HUES6 (cell line): Measurements from ENCODE around the gene METRNL.

ENCODE experiments used
- H3K27ac ChIP-seq: 2 replicates; pipeline ENCODE4 v1.7.0; 2013; ENCODE audit warnings: low read depth, mild to moderate bottlenecking, low read length, inconsistent platforms
- H3K27me3 ChIP-seq: 2 replicates; pipeline ENCODE4 v1.6.1; 2013; ENCODE audit warnings: low read length; ENCODE audit not compliant: control insufficient read depth, insufficient read depth
- H3K36me3 ChIP-seq: 2 replicates; pipeline ENCODE4 v1.6.1; 2013; ENCODE audit warnings: low read length; ENCODE audit not compliant: control insufficient read depth, insufficient read depth
- H3K4me1 ChIP-seq: 2 replicates; pipeline ENCODE4 v1.6.1; 2013; ENCODE audit warnings: low read length; ENCODE audit not compliant: control insufficient read depth, insufficient read depth
- H3K4me3 ChIP-seq: 2 replicates; pipeline ENCODE4 v1.5.1; 2013; ENCODE audit warnings: low read depth, low read length
- H3K9ac ChIP-seq: one replicate; pipeline ENCODE4 v1.6.1; 2013; ENCODE audit warnings: mild to moderate bottlenecking, low read length
- H3K9me3 ChIP-seq: 2 replicates; pipeline ENCODE4 v1.6.1; 2013; ENCODE audit warnings: low read depth, low read length; ENCODE audit not compliant: control insufficient read depth, insufficient read depth

METRNL gene

DNA sequence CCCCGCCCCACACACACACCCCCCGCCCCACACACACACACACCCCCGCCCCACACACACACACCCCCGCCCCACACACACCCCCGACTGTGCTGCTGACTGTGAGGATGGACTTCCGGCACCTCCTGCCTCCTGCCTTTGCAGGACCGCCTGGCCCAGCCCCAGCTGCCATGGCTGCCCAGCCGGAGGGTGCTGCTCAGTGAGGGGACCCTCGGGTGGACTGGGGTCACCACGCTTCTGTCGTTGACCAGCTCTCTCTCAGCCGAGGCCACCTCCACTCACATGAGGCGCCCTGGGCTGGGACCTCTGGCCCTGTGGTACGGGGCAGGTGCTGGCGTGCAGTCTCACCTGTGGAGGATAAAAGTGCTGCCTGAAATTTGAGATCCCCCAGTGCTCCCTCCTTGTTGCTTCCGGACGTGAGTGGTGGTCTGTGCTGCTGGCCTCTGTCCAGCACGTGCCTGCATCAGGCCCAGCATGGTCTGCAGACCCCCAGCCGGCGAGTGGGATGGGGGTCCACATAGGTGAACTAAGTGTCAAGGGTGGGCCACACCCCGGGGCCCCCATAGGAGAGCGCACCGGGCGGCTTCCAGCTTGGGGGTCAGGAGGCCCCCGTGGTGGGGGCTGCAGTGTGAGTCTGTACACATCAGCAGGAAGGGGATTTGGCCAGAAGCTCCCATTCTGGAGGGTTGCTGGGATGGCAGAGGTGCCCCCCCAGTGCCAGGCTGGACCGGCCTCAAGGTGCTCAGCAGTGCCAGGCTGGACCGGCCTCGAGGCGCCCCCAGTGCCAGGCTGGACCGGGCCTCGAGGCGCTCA lies 11.2 kb downstream of the METRNL start:
- Histone ChIP-seq H3K4me1 (peaks cover 13% of the 10 kb centered on the region; the same call in 1 of the 2 replicates), H3K27me3 (no peaks in the 10 kb centered on the region), H3K36me3 (peaks cover 22% of the 10 kb centered on the region), H3K4me3 (no peak overlapping the region), H3K9me3 (no peaks in the 10 kb centered on the region), H3K9ac (no peak overlapping the region), H3K27ac (no peak overlapping the region)

DNA sequence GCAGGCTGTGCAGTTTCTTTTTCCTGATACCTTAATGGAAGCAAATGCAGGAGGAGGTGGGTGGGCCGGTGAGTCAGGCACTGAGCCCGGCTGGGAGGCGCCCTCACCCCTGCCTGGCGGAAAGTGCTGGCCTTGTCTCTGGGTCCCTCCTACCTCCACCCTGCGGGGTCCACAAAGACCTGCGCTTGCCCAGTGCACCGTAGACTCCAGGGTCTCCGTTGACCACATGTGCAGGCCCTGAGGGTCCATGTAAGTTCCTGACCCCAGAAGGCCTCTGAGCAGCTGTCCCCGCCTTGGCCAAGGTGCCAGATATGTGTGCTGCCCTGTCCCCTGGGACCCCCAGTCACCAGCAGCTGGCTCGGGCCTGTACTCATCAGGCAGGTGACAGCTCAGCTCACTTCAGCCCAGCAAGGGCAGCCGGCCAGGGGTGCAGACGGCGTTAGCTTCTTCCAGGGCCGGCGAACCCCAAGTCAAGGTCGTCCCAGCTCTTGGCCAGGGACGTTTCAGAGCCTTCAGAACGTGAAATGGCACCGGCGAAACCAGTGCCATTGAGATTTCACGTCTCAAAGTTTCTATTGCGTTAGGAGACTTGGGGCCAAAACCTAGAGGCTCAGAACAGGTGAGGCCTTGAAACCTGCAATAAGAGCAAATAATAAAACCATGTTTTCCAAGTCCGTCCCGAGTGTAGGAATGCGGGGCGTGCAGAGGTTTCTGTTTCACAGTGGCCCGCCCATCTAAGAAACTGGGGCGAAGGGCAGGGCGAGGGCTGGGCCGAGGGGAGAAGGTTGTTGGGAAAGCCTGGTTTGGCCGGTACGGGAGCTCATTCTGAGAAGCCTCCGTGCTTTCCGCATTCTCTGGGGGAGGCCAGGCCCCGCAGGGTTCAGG lies 12.1 kb downstream of the METRNL start:
- Histone ChIP-seq H3K27ac (no peak overlapping the region), H3K27me3 (no peaks in the 10 kb centered on the region), H3K4me3 (no peak overlapping the region), H3K9me3 (no peaks in the 10 kb centered on the region), H3K4me1 (peaks cover 13% of the 10 kb centered on the region; the same call in 1 of the 2 replicates), H3K9ac (no peak overlapping the region), H3K36me3 (peaks cover 30% of the 10 kb centered on the region)

DNA sequence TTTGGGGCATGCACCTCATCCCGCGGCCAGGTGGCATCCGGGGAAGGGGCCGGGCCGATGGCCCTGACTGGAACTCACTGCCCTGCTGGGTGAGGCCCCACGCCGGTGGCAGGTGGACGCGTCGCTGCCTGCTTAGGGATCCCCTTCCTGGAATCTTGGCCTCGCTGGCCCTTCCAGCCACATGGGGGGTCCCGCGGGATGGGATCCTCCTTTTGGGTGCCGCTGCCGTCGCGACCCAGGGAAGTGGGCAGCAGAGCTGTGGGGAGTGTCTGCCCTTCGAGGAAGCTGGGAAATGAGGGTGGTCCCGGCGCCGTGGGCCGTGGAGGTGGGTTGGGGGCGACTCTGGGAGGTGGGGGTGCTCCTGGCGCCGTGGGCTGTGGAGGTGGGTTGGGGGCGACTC lies 12.8 kb downstream of the METRNL start:
- no peaks in the 10 kb centered on the region for H3K9me3 ChIP-seq
- peaks cover 32% of the 10 kb centered on the region for H3K36me3 ChIP-seq
- no peak overlapping the region for H3K27ac ChIP-seq
- no peaks in the 10 kb centered on the region for H3K27me3 ChIP-seq
- H3K4me1 ChIP-seq = peaks cover 13% of the 10 kb centered on the region; the same call in 1 of the 2 replicates
- no peak overlapping the region for H3K4me3 ChIP-seq
- no peak overlapping the region for H3K9ac ChIP-seq

DNA sequence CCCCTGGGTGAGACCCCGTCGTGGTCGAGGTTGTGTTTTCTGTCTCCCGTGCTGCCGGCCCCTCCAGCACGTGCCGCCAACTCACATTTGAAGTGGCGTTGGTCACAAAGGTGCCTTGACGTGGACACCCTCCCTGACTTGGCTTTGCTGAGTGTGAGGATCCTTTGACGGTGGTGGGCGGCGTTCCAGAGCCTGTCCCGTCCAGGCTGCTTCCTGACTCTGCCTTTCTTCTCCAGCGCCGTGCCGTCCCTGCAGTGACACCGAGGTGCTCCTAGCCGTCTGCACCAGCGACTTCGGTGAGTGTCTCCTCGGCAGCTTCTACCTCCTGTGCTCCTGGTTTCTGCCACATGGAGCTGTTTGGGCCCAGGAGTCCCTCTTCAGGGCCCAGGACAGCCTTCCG lies 13.5 kb downstream of the METRNL start:
- Histone ChIP-seq H3K9ac (no peak overlapping the region), H3K36me3 (peaks cover 32% of the 10 kb centered on the region), H3K4me3 (no peak overlapping the region), H3K9me3 (no peaks in the 10 kb centered on the region), H3K27ac (no peak overlapping the region), H3K27me3 (no peaks in the 10 kb centered on the region), H3K4me1 (peaks cover 13% of the 10 kb centered on the region; the same call in 1 of the 2 replicates)

- Histone ChIP-seq H3K9me3 (no peaks in the 10 kb centered on the region), H3K4me1 (peaks cover 16% of the 10 kb centered on the region; the same call in 1 of the 2 replicates), H3K4me3 (no peak overlapping the region), H3K9ac (no peak overlapping the region), H3K27me3 (no peaks in the 10 kb centered on the region), H3K27ac (no peak overlapping the region), H3K36me3 (peaks cover 32% of the 10 kb centered on the region)
Observed at GRCh38 chr17:83093506-83093905, 14.1 kb downstream of the METRNL start.

GRCh38 chr17:83094291-83094690 lies 14.9 kb downstream of the METRNL start:
- Histone ChIP-seq H3K27ac (no peak overlapping the region), H3K36me3 (peaks cover 32% of the 10 kb centered on the region), H3K4me3 (no peak overlapping the region), H3K27me3 (no peaks in the 10 kb centered on the region), H3K9ac (no peak overlapping the region), H3K9me3 (no peaks in the 10 kb centered on the region), H3K4me1 (peaks cover 20% of the 10 kb centered on the region; the same call in 1 of the 2 replicates)

DNA sequence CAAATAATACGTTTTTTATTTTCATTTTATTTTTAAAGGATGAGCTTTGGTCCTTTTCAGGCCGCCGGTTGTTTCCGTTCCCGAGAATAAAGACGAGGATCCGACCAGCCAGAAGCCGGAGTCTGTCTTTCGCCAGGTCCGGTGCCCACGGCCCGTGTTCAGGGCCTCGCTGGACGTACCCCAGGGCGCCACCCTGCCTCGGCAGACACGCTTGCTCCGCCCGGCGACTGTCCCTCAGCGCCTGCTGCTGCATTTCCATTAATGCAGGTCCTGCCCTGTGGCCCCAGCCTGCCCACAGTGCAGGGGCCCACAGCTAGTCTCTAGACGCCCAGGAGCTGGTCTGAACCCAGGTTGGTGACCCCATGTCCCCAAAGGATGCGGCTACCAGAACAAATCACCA lies 15.6 kb downstream of the METRNL start:
- Histone ChIP-seq H3K27ac (no peak overlapping the region), H3K9me3 (no peaks in the 10 kb centered on the region), H3K27me3 (peaks cover 3% of the 10 kb centered on the region; the same call in 1 of the 2 replicates), H3K4me3 (no peak overlapping the region), H3K9ac (no peak overlapping the region), H3K36me3 (peaks cover 29% of the 10 kb centered on the region), H3K4me1 (peaks cover 19% of the 10 kb centered on the region)

GRCh38 chr17:83096401-83097224 lies 17.2 kb downstream of the METRNL start:
- no peaks in the 10 kb centered on the region for H3K9me3 ChIP-seq
- H3K4me3 ChIP-seq = no peak overlapping the region
- peaks cover 8% of the 10 kb centered on the region; the same call in 1 of the 2 replicates for H3K27me3 ChIP-seq
- no peak overlapping the region for H3K9ac ChIP-seq
- H3K27ac ChIP-seq = no peak overlapping the region
- H3K4me1 ChIP-seq = peaks cover 15% of the 10 kb centered on the region
- peaks cover 29% of the 10 kb centered on the region for H3K36me3 ChIP-seq

DNA sequence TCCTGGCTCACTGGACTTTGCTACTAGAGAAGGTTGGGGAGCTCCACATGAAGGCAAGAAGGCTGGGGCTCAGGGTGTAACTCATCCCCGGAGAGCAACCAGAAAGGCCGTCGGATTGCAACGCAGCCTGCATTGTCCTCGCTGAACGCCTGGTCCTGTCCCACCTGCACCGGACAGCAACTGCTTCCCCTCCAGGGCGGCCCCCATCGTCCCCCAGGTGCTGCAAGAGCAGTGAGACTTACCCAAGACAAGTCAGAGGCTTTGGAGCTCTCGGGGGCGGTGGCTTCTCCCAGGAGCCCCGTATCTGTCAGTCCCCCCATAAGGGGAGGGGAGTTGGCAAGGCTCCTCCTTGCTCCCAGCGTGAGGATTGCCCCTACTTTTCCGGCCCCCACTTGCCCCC lies 18.4 kb downstream of the METRNL start:
- Histone ChIP-seq H3K4me1 (peaks cover 15% of the 10 kb centered on the region), H3K4me3 (no peak overlapping the region), H3K36me3 (peaks cover 29% of the 10 kb centered on the region), H3K27me3 (peaks cover 8% of the 10 kb centered on the region; the same call in 1 of the 2 replicates), H3K9me3 (no peaks in the 10 kb centered on the region), H3K27ac (no peak overlapping the region), H3K9ac (no peak overlapping the region)

DNA sequence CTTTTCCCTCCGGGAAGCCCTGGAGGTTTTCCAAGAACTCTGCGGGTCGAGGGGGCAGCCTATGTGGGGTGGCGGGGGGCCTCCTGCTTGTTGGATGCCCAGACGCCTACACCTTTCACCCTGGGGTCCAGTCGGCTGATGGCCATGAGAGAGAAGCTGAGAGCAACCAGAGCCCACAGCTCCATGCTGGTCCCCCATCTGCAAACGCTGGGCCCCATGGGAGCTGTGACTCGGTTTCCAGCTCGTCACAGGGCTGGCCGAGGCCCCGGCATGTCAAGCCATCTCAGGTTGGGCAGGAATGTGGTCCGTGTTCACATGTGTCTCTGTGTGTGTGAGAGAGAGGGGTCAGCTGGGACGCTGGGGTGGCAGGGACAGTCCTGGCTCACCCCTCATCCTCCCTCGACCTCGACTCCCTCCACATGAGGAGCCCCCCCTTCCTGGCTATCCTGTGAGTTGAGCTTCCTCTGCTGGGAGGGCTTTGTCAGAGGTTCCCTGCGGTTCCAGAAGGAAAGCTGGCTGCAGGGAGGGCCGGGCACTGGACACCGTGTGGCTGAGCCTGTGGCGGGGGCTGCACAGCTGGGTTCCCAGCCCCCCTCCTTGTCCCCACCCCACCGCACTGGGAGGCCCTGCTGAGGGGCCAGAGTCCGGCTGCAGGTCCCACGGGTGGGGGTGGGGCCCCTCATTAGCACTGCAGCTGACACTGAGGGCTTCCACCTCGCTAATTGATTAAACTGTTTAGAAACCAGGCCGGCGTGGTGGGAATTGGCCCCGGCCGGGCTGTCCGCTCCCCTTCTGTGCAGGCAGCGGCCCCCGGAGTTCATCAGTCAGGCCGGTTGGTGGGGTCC lies 19.1 kb downstream of the METRNL start:
- Histone ChIP-seq H3K4me1 (peaks cover 15% of the 10 kb centered on the region), H3K9ac (no peak overlapping the region), H3K9me3 (no peaks in the 10 kb centered on the region), H3K4me3 (no peak overlapping the region), H3K27ac (no peak overlapping the region), H3K36me3 (peaks cover 29% of the 10 kb centered on the region), H3K27me3 (peaks cover 8% of the 10 kb centered on the region; the same call in 1 of the 2 replicates)
